Lung (tissue), 12 donors: ENCODE results near the gene OSMR. TPM values are rescaled to one million over a fixed set of nuclear protein-coding genes. Genes with fewer than 3 reads are reported as not detected.

Source experiments
- ATAC-seq: fragments of 200-7000 bp; cut with Tn5 transposase; one replicate; pipeline ENCODE4 v1.9.1; 2020; ENCODE audit warnings: moderate number of reproducible peaks; ENCODE audit not compliant: insufficient read depth, low FRiP score
- DNase-seq, 3 donors: peaks; one replicate each; pipeline ENCODE4 v3.0.0-alpha.2; 2013 to 2017
- H3K27ac ChIP-seq, 2 donors: one replicate each; pipeline ENCODE4 v1.5.1; 2013; ENCODE audit warnings: mild to moderate bottlenecking in 2 of 2, moderate library complexity in 2 of 2, control low read depth in 1 of 2, inconsistent platforms in 1 of 2, low read depth in 1 of 2, low read length in 1 of 2
- H3K27me3 ChIP-seq, 3 donors: one replicate each; pipeline ENCODE4 v1.5.1; 2013; ENCODE audit warnings: low read length in 2 of 3; ENCODE audit not compliant: control insufficient read depth in 3 of 3, insufficient read depth in 3 of 3
- H3K36me3 ChIP-seq, 4 donors: one replicate each; pipeline ENCODE4 v1.5.1; 2013; ENCODE audit warnings: low read length in 4 of 4, mild to moderate bottlenecking in 1 of 4, moderate library complexity in 1 of 4; ENCODE audit not compliant: control insufficient read depth in 4 of 4, insufficient read depth in 4 of 4
- H3K4me1 ChIP-seq, 5 donors: one replicate each; pipeline ENCODE4 v1.5.1; 2013; ENCODE audit warnings: low read length in 5 of 5, mild to moderate bottlenecking in 2 of 5, moderate library complexity in 1 of 5; ENCODE audit not compliant: control insufficient read depth in 5 of 5, insufficient read depth in 5 of 5
- H3K4me3 ChIP-seq: one replicate; pipeline ENCODE4 v1.5.1; 2013; ENCODE audit warnings: mild to moderate bottlenecking, control low read depth, moderate library complexity
- H3K9ac ChIP-seq, 2 donors: one replicate each; pipeline ENCODE4 v1.5.1; 2013; ENCODE audit warnings: low read length in 2 of 2, control low read depth in 1 of 2; ENCODE audit not compliant: insufficient read depth in 1 of 2
- H3K9me3 ChIP-seq, 4 donors: one replicate each; pipeline ENCODE4 v1.5.1; 2013; ENCODE audit warnings: low read length in 3 of 4, mild to moderate bottlenecking in 1 of 4, moderate library complexity in 1 of 4; ENCODE audit not compliant: control insufficient read depth in 4 of 4, insufficient read depth in 3 of 4
- CTCF ChIP-seq: IDR thresholded peaks from 2 replicates; pipeline ENCODE4 v1.5.1; 2012; ENCODE audit warnings: mild to moderate bottlenecking; ENCODE audit errors: control extremely low read depth, extremely low read depth
- WGBS, 2 donors: extraction: QIAGEN DNeasy Blood & Tissue Kit; methylation state at CpG; one replicate each; pipeline ENCODE4 v1.1.7; 2013; 5-methylcytosine and 5-hydroxymethylcytosine counted together
- polyA plus RNA-seq, 2 donors: library from polyadenylated mRNA; stranded (reverse); fragments of 200-250 nt; gene quantifications; one replicate each; pipeline ENCODE4 v1.2.1, GENCODE V29; 2013
- total RNA-seq, 2 donors: library from RNA; depleted of rRNA in 1 of 2; stranded (reverse); fragments of >200 nt in 1 of 2; gene quantifications; one replicate each; pipeline ENCODE4 v1.2.1, GENCODE V29; 2014 to 2021
- donor health status: control.
- donor health status: control.
- donor health status: Bipolar disorder and iron deficiency.
- donor health status: healthy.
- donor health status: DM: yes; HTN: yes; CAD: no.

Gene OSMR
- total and polyA plus RNA-seq, 4 donors = 15.4 to 72.8 (median 57.4) TPM

DNA sequence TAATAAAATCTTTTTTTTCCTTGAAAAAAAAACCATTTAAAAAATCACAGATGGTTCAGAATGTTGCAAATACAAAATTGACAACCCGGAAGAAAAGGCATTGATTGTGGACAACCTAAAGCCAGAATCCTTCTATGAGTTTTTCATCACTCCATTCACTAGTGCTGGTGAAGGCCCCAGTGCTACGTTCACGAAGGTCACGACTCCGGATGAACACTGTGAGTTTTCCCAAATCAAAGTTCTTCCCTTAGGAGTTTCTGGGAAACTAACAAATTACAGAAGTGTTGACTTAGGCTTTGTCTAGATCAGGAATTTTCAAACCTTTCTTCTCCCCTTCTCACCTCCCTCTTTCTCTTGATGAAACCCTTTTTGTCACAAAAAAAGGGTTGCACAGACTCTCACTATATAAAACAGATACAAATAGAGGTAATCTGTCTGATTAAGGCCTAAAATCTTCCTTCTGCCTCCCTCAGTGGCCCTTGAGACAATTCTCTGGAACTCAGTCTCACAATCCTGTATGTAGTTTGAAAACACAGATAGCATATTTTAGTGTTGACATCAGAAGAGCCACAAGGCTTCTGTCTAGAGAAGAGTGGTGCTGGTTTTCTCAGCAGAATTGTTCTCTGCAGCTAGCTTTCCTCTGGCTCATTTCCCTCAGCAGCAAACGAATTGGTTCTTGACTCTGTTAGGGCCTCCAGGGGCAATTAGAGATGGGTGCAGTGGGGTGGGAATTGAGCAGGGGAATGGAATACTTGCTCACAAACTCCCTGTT lies 79.5 kb downstream of the OSMR start:
- Histone ChIP-seq H3K4me1 (no peaks in the 10 kb centered on the region), H3K9me3 (peaks cover 0 to 2% (median 0%) of the 10 kb centered on the region in 4 donors), H3K4me3 (no peak overlapping the region), H3K9ac (no peak overlapping the region), H3K27me3 (no peaks in the 10 kb centered on the region), H3K27ac (no peak overlapping the region), H3K36me3 (peaks cover 6 to 15% (median 13%) of the 10 kb centered on the region in 4 donors)
- no peak for DNase-seq
- no peak for ATAC-seq
- no peak for TF ChIP-seq CTCF
- 90 to 92% methylated on average over 6 of the region's 6 CpGs for WGBS, 2 donors

DNA sequence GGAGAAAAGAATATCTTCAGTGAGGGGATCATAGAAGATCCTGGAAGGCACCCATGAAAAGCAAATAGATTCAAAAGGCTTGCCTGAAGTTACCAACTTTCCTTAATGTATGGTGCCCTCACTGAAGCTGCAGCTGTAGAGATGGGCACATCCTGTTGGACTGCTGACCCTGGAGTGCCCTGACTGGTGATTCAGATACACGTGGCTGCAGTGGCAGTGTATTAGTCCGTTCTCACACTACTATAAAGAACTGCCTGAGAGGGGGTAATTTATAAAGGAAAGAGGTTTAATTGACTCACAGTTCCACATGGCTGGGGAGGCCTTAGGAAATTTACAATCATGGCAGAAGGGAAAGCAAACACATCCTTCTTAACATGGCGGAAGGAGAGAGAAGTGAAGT lies 80.3 kb downstream of the OSMR start:
- WGBS, 2 donors = 86 to 90% methylated on average over 3 of the region's 3 CpGs
- H3K9ac ChIP-seq = no peak overlapping the region
- H3K36me3 ChIP-seq = peaks cover 9 to 16% (median 12%) of the 10 kb centered on the region in 4 donors
- ATAC-seq (no peak), DNase-seq (no peak)
- H3K4me1 ChIP-seq = no peaks in the 10 kb centered on the region
- peaks cover 0 to 2% (median 0%) of the 10 kb centered on the region in 4 donors for H3K9me3 ChIP-seq
- TF ChIP-seq CTCF = no peak
- peak overlapping the region in 1 of 2 donors; percentile 3 for H3K27ac ChIP-seq
- H3K4me3 ChIP-seq = no peak overlapping the region
- H3K27me3 ChIP-seq = no peaks in the 10 kb centered on the region

- no peaks in the 10 kb centered on the region for H3K27me3 ChIP-seq
- H3K27ac ChIP-seq = no peak overlapping the region
- H3K36me3 ChIP-seq = peaks cover 10 to 19% (median 13%) of the 10 kb centered on the region in 4 donors
- H3K4me1 ChIP-seq = no peaks in the 10 kb centered on the region
- 88 to 92% methylated on average over 2 of the region's 2 CpGs for WGBS, 2 donors
- no peak for DNase-seq
- ATAC-seq = no peak
- peaks cover 0 to 2% (median 0%) of the 10 kb centered on the region in 4 donors for H3K9me3 ChIP-seq
- no peak overlapping the region for H3K4me3 ChIP-seq
- no peak for TF ChIP-seq CTCF
- H3K9ac ChIP-seq = no peak overlapping the region
Measured at GRCh38 chr5:38927470-38927869, 81.7 kb downstream of the OSMR start.
